Stimulated activated CD4-positive, alpha-beta T cell treated with anti-CD3 and anti-CD28 coated beads, Interleukin-12 subunit alpha, Interleukin-12 subunit beta, amount 100 ng/mL, for 24 hours (primary cell): ENCODE data around the gene FUCA1.
A peak's percentile ranks its signal among the peaks of the same experiment; 100 is the strongest.
"Not testable (repeated sequence)": the region's sequence is repeated elsewhere in the genome, so short reads cannot be mapped to it uniquely, and the experiment has no call there.

Experiments used
- DNase-seq, 2 experiments: peaks; one replicate each; pipeline ENCODE4 v3.0.0-alpha.2; 2020; ENCODE audit warnings: low read depth in 2 of 2

Gene FUCA1

DNA sequence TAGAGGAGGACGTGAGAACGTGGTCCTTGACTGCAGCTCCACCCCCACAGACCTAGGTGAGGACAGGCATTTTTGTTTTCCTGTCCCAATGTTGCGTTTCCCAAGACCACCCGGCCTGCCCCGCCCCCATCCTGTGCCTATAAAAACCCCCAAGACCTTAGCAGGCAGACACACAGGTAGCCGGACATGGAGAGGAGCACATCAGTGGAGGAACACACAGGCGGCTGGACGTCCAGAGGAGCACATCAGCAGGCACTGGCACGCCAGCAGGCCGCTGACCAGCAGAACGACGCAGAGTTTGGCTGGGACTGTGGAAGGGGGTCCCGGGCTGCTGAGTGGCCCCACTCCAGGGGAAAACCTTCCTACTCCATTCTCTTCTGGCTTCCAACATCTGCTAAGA lies 30.2 kb downstream of the FUCA1 start:
- no peak for DNase-seq

- DNase-seq = no peak
Observed at GRCh38 chr1:23836037-23836436, 32.1 kb downstream of the FUCA1 start.

- DNase-seq = not testable (repeated sequence)
Observed at GRCh38 chr1:23834156-23834555, 33.9 kb downstream of the FUCA1 start.

- no peak for DNase-seq
Observed at GRCh38 chr1:23827717-23828116, 40.4 kb downstream of the FUCA1 start.

- DNase-seq = not testable (repeated sequence)
Observed at GRCh38 chr1:23826590-23826989, 41.5 kb downstream of the FUCA1 start.

DNA sequence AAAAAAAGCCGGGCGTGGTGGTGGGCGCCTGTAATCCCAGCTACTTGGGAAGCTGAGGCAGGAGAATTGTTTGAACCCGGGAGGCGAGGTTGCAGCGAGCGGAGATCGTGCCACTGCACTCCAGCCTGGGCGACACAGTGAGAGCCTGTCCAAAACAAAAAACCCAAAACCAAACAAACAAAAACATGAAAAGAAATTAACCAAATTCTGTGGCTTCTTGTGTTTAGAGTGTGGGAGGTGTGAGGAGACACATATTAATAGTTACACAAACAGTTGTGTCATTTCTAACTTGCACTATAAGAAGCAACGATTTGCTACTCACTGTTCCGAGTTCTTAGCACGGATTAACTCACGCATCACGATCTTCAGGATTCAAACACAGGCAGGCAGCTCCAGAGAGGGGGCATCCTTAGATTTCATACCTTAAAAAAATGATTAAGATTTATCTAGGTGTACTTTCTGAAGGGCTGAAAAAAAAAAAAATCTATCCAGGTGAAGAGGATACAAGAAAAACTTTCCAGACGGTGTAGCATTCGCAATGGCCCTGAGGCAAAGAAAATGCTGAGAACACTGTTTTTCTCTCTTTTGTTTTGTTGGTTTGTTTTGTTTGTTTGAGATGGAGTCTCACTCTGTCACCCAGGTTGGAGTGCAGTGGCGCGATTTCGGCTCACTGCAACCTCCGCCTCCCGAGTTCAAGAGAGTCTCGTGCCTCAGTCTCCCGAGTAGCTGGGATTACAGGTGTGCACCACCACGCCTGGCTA lies 42.1 kb downstream of the FUCA1 start:
- no peak for DNase-seq

GRCh38 chr1:23825076-23825761 lies 42.9 kb downstream of the FUCA1 start, which contains the start of gene HMGCL:
HMGCL (minus strand) TSS chr1:23825429; CDS start chr1:23825415, 14 bp downstream.
- DNase-seq = peak; percentile 81 to 85

DNA sequence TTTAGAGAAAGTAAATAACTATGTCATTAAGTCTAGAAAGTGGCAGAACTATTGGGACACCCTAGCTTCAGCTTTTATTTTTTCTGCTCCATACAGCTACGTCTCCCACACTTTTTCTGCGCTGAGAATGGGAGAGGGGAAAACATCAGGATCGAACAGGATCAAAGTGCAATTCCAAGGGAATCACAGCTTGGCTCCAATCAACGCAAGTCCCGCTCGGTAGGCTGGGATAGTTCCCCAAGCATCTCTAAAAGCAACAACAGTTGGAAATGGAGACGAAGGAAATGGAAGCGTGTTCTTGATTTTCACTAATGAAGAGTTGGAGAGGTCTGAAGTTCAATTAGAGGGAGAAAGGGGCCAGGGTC lies 43.4 kb downstream of the FUCA1 start:
- no peak for DNase-seq

DNA sequence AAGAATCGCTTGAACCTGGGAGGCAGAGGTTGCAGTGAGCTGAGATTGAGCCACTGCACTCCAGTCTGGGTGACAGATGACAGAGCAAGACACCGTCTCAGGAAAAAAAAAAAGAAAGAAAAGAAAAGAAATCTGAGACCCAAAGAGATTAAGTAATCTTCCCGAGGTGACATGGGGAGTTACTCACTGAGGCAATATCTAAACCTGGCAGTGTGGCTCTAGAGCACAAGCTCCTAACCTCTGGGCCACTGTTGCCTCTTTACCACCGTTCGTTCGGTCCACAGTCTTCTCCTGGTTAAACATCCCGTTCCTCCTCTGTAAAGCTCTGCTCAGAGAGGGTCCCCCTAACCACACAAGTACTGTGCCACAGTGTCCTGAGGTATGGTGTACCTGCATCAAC lies 44.3 kb downstream of the FUCA1 start:
- DNase-seq = no peak

GRCh38 chr1:23817633-23818032 lies 50.5 kb downstream of the FUCA1 start:
- DNase-seq = no peak

- DNase-seq = no peak
Observed at GRCh38 chr1:23816906-23817305, 51.2 kb downstream of the FUCA1 start.

DNA sequence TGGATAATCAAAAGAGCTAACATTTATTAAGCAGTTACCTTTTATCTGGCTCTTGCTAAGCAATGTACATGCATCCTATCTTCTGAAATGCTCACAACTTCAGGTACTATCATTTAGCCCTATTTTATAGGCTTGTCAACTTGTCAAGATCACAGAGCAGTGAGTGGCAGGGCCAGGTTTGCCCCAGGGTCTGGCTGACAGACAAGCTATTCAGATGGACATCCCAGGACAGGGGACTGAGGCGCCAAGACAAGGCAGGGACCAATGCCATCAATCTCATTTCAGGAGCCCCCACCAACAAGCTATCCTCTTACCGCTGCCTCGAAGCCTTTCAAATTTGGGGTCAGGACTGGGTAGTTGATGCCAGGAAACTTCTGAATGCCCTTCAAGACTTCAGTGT lies 51.7 kb downstream of the FUCA1 start:
- no peak for DNase-seq

- no peak for DNase-seq
Observed at GRCh38 chr1:23814016-23814415, 54.1 kb downstream of the FUCA1 start.

- peak in 1 of 2 experiments; percentile 45 for DNase-seq
Observed at GRCh38 chr1:23810818-23811540, 57.1 kb downstream of the FUCA1 start.

GRCh38 chr1:23809751-23810171 lies 58.3 kb downstream of the FUCA1 start:
- peak; percentile 60 to 75 for DNase-seq

GRCh38 chr1:23807453-23807852 lies 60.6 kb downstream of the FUCA1 start:
- DNase-seq = no peak

- DNase-seq = no peak
Observed at GRCh38 chr1:23806280-23806679, 61.8 kb downstream of the FUCA1 start.

GRCh38 chr1:23805025-23805424 lies 63.1 kb downstream of the FUCA1 start:
- DNase-seq = no peak

DNA sequence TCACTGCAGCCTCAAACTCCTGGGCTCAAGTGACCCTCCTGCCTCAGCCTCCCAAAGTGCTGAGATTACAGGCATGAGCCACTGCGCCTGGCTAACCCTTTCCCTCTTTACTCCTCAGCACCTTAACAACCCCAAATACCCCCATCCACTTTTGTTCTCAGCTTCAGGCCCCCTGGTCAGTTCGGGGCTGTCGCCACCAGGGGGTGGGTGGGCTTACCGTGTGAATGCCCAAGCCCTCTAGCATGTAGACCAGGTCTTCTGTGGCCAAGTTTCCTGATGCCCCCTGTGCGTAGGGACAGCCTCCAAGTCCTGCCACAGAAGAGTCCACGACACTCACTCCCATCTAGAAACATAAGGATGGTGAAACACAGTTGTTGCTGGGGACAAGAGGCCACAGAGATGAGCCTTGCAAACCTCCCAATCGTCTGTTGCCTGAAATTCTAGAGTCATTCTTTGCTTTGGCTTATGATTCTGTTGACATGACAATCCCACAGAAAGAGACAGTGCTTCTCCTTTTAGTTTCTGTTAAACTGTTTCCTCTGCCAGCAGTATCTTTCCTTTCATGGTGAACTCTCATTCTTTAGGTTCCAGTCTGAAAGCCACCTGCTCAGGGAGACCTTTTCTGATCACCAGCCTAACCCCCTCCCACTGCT lies 63.8 kb downstream of the FUCA1 start:
- DNase-seq = no peak

- DNase-seq = no peak
Observed at GRCh38 chr1:23803674-23804073, 64.4 kb downstream of the FUCA1 start.

DNA sequence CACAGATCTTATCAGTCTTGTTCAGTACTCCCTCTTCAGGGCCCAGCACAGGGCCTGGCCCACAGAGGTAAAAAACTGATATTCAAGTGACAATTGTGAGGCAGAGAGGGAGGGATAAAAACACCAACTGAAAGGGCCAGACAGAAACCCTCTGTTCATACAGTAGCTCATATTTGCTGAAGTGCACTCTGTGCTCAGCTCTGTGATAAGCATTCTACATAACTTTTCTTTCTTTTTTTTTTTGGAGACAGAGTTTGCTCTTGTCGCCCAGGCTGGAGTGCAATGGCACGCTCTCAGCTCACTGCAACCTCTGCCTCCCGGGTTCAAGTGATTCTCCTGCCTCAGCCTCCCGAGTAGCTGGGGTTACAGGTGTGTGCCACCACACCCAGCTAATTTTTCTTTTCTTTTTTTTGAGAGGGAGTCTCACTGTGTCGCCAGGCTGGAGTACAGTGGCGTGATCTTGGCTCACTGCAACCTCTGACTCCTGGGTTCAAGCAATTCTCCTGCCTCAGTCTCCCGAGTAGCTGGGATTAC lies 65.2 kb downstream of the FUCA1 start:
- DNase-seq = not testable (repeated sequence)

DNA sequence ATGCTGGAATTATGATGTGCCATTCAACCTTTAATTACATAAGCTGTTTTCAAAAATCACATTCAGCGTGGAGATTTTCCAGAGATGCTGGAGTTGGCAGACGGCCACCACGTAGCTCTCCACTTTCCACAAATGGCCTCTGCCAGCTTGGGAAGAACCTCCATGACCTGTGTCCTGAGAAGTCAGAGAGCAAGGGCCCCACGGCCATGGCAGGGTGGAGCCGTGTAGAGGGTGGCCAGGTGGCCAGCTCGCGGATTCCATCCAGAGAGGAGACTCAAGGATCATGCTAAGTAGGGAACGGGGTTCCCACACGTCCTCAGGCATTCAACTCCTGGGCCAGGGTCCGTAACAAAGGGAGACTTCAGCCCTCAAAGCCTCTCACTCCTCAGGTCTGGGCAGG lies 66.2 kb downstream of the FUCA1 start:
- DNase-seq = no peak
